ENCODE results near the gene ATP10A. TPM values are rescaled to one million over a fixed set of nuclear protein-coding genes. Genes with fewer than 3 reads are reported as not detected.

The ATP10A gene
- total RNA-seq, 1 experiment from 2014 or later = not detected

GRCh38 chr15:25805031-25805430 lies 58.1 kb downstream of the ATP10A start:
- Mint-ChIP-seq H3K27ac (ENCODE audit: unreplicated experiment) (no peak overlapping the region), H3K27me3 (ENCODE audit: insufficient read depth, unreplicated experiment) (no peaks in the 10 kb centered on the region), H3K4me3 (ENCODE audit: unreplicated experiment) (no peak overlapping the region), H3K4me1 (ENCODE audit: low read depth, unreplicated experiment) (no peaks in the 10 kb centered on the region), H3K9me3 (ENCODE audit: unreplicated experiment) (no peaks in the 10 kb centered on the region), H3K36me3 (ENCODE audit: insufficient read depth, unreplicated experiment) (no peaks in the 10 kb centered on the region)
- DNase-seq = no peak
- Histone ChIP-seq H3K9me3 (no peaks in the 10 kb centered on the region), H3K27me3 (replicated peaks; ENCODE audit: control insufficient read depth, insufficient read depth, low read length) (no peaks in the 10 kb centered on the region), H3K4me1 (no peaks in the 10 kb centered on the region), H3K36me3 (ENCODE audit: control insufficient read depth, insufficient read depth, low read length) (no peaks in the 10 kb centered on the region), H3K4me3 (ENCODE audit: low read depth, low read length) (no peak overlapping the region)
- intact Hi-C loops (cut with micrococcal nuclease; ENCODE audit: unreplicated experiment) = no loop called here
- no peak for TF ChIP-seq CTCF (IDR thresholded peaks at IDR 0.05; ENCODE audit: insufficient read depth in 1 of 2, low read depth in 1 of 2, low read length in 1 of 2, severe bottlenecking in 1 of 2, unreplicated experiment in 1 of 2)
- BruUV-seq (replicated peaks) = no TSS peak
- ChIA-PET CTCF (no interaction called here), POLR2A (no interaction called here)

GRCh38 chr15:25804451-25804850 lies 58.7 kb downstream of the ATP10A start:
- intact Hi-C loops (cut with micrococcal nuclease; ENCODE audit: unreplicated experiment) = no loop called here
- H3K27ac Mint-ChIP-seq (ENCODE audit: unreplicated experiment) = no peak overlapping the region
- no peaks in the 10 kb centered on the region for H3K9me3 Mint-ChIP-seq (ENCODE audit: unreplicated experiment)

GRCh38 chr15:25803541-25803940 lies 59.6 kb downstream of the ATP10A start:
- H3K4me1 Mint-ChIP-seq (ENCODE audit: low read depth, unreplicated experiment) = no peaks in the 10 kb centered on the region
- H3K4me3 Mint-ChIP-seq (ENCODE audit: unreplicated experiment) = no peak overlapping the region
- H3K4me3 ChIP-seq (ENCODE audit: low read depth, low read length) = no peak overlapping the region
- no peaks in the 10 kb centered on the region for H3K27me3 Mint-ChIP-seq (ENCODE audit: insufficient read depth, unreplicated experiment)
- no peaks in the 10 kb centered on the region for H3K4me1 ChIP-seq
- ChIA-PET CTCF (no interaction called here), POLR2A (no interaction called here)
- TF ChIP-seq CTCF (IDR thresholded peaks at IDR 0.05; ENCODE audit: insufficient read depth in 1 of 2, low read depth in 1 of 2, low read length in 1 of 2, severe bottlenecking in 1 of 2, unreplicated experiment in 1 of 2) = no peak
- no TSS peak for BruUV-seq (replicated peaks)
- H3K27me3 ChIP-seq (replicated peaks; ENCODE audit: control insufficient read depth, insufficient read depth, low read length) = no peaks in the 10 kb centered on the region
- H3K9me3 Mint-ChIP-seq (ENCODE audit: unreplicated experiment) = no peaks in the 10 kb centered on the region
- no peaks in the 10 kb centered on the region for H3K36me3 Mint-ChIP-seq (ENCODE audit: insufficient read depth, unreplicated experiment)
- intact Hi-C loops (cut with micrococcal nuclease; ENCODE audit: unreplicated experiment) = no loop called here
- DNase-seq = no peak
- no peak overlapping the region for H3K27ac Mint-ChIP-seq (ENCODE audit: unreplicated experiment)
- H3K9me3 ChIP-seq = no peaks in the 10 kb centered on the region
- no peaks in the 10 kb centered on the region for H3K36me3 ChIP-seq (ENCODE audit: control insufficient read depth, insufficient read depth, low read length)

More at GRCh38 chr15:25804451-25804850, 58.7 kb downstream of the ATP10A start:
- Mint-ChIP-seq H3K4me1 (ENCODE audit: low read depth, unreplicated experiment) (no peaks in the 10 kb centered on the region), H3K4me3 (ENCODE audit: unreplicated experiment) (no peak overlapping the region), H3K27me3 (ENCODE audit: insufficient read depth, unreplicated experiment) (no peaks in the 10 kb centered on the region), H3K36me3 (ENCODE audit: insufficient read depth, unreplicated experiment) (no peaks in the 10 kb centered on the region)
- Histone ChIP-seq H3K9me3 (no peaks in the 10 kb centered on the region), H3K36me3 (ENCODE audit: control insufficient read depth, insufficient read depth, low read length) (no peaks in the 10 kb centered on the region), H3K4me3 (ENCODE audit: low read depth, low read length) (no peak overlapping the region), H3K27me3 (replicated peaks; ENCODE audit: control insufficient read depth, insufficient read depth, low read length) (no peaks in the 10 kb centered on the region), H3K4me1 (no peaks in the 10 kb centered on the region)
- TF ChIP-seq CTCF (IDR thresholded peaks at IDR 0.05; ENCODE audit: insufficient read depth in 1 of 2, low read depth in 1 of 2, low read length in 1 of 2, severe bottlenecking in 1 of 2, unreplicated experiment in 1 of 2) = no peak
- no peak for DNase-seq
- CTCF ChIA-PET = no interaction called here
- BruUV-seq (replicated peaks) = no TSS peak
- POLR2A ChIA-PET = no interaction called here

Data from Caco-2 (cell line).